ENCODE data around the gene KLRC4. TPM values are rescaled to one million over a fixed set of nuclear protein-coding genes. Genes with fewer than 3 reads are reported as not detected.

KLRC4 gene, protein sequence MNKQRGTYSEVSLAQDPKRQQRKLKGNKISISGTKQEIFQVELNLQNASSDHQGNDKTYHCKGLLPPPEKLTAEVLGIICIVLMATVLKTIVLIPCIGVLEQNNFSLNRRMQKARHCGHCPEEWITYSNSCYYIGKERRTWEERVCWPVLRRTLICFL
- not detected for total RNA-seq

DNA sequence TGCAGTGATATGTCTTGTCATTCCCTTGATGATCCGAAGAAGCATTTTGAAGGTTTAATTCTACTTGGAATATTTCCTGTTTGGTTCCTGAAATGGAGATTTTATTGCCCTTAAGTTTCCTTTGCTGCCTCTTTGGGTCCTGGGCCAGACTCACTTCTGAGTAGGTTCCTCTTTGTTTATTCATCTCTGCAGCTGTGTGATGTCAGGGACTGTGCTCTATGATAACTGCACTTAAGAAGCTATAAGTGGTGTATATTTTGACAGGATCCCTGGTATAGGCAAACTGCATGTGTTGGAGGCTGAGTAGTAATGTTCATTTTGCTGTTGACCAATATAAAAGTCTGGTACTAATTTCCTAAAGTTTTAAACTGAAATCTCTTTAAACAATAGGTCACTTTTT, at the start of gene KLRC4:
KLRC4 (minus strand) TSS at position 366 of the 400 bp plus-strand sequence; CDS start at position 184, 182 bp downstream.
- no peak within 1 kb of the TSS for H3K4me3 ChIP-seq
- H3K9me3 ChIP-seq, result peaks cover 0 to 5% (median 0%) of the 10 kb centered on the region in 4 donors
- no peaks in the 10 kb centered on the region for H3K36me3 ChIP-seq
- no peaks in the 10 kb centered on the region for H3K27me3 ChIP-seq
- no peak for TF ChIP-seq POLR2A (IDR thresholded peaks at IDR 0.05)
- no peak for TF ChIP-seq EP300 (IDR thresholded peaks at IDR 0.05)
- TF ChIP-seq, protein P1, sequence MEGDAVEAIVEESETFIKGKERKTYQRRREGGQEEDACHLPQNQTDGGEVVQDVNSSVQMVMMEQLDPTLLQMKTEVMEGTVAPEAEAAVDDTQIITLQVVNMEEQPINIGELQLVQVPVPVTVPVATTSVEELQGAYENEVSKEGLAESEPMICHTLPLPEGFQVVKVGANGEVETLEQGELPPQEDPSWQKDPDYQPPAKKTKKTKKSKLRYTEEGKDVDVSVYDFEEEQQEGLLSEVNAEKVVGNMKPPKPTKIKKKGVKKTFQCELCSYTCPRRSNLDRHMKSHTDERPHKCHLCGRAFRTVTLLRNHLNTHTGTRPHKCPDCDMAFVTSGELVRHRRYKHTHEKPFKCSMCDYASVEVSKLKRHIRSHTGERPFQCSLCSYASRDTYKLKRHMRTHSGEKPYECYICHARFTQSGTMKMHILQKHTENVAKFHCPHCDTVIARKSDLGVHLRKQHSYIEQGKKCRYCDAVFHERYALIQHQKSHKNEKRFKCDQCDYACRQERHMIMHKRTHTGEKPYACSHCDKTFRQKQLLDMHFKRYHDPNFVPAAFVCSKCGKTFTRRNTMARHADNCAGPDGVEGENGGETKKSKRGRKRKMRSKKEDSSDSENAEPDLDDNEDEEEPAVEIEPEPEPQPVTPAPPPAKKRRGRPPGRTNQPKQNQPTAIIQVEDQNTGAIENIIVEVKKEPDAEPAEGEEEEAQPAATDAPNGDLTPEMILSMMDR (IDR thresholded peaks at IDR 0.05), result no peak
- DNase-seq (ENCODE audit: low spot score in 2 of 2), result no peak
- H3K4me1 ChIP-seq, result no peaks in the 10 kb centered on the region
- H3K27ac ChIP-seq, result no peak within 1 kb of the TSS
- 0% methylated on average over 1 of the region's 1 CpG for WGBS, 2 donors

DNA sequence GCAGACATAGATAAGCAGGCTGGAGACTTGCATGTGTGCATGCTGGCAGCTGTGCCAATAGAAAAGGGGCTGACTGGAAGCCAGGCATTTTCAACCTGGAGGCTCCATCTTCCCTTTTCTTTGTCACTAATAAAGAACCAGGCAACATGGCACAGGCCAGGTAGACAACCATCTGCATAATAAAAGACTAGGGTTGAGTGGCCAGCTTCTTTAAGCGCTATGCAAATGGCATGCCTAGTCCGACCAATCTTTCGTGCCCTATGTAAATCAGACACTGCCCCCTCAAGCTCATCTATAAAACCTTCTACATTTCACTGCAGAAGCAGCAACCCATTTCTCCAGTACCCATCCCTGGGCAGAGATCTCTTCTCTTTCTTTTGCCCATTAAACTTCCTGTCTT, 48.2 kb upstream of the KLRC4 start:
- Histone ChIP-seq H3K36me3 (no peaks in the 10 kb centered on the region), H3K4me1 (no peaks in the 10 kb centered on the region), H3K27me3 (no peaks in the 10 kb centered on the region), H3K27ac (no peak overlapping the region), H3K9me3 (peaks cover 0 to 38% (median 8%) of the 10 kb centered on the region in 4 donors), H3K4me3 (no peak overlapping the region)
- TF ChIP-seq, protein P1 (IDR thresholded peaks at IDR 0.05), result no peak
- no peak for TF ChIP-seq EP300 (IDR thresholded peaks at IDR 0.05)
- no peak for TF ChIP-seq POLR2A (IDR thresholded peaks at IDR 0.05)
- 88 to 94% methylated on average over 3 of the region's 3 CpGs for whole genome bisulfite sequencing, 2 donors
- no peak for DNase-seq (ENCODE audit: low spot score in 2 of 2)

- TF ChIP-seq POLR2A (IDR thresholded peaks at IDR 0.05) (no peak), EP300 (IDR thresholded peaks at IDR 0.05) (no peak)
- TF ChIP-seq, protein P1 (IDR thresholded peaks at IDR 0.05), result no peak
- WGBS, 2 donors, result 65 to 72% methylated on average over 2 of the region's 2 CpGs
- no peaks in the 10 kb centered on the region for H3K4me1 ChIP-seq
- H3K27me3 ChIP-seq, result no peaks in the 10 kb centered on the region
- H3K27ac ChIP-seq, result no peak overlapping the region
- H3K36me3 ChIP-seq, result no peaks in the 10 kb centered on the region
- H3K4me3 ChIP-seq, result no peak overlapping the region
- DNase-seq (ENCODE audit: low spot score in 2 of 2), result no peak
- H3K9me3 ChIP-seq, result peaks cover 0 to 38% (median 8%) of the 10 kb centered on the region in 4 donors
Observed at GRCh38 chr12:10456856-10457255, 47.3 kb upstream of the KLRC4 start.

DNA sequence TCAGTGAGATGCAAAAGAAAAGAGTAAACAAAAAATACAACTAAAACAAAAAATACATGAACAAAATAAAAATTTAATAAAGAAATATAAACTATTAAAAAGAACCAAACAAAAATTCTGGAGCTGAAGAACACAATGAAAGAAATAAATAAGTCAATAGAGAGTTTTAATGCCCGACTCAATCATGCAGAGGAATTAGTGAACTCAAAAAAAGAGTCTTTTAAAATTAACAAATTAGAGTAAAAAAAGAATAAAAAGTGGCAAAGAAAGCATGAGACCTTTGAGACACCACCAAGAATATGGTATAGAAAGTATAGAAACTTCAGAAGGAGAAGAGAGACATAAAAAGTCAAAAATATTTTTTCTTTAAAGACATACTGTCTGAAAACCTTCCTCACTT, 46.2 kb upstream of the KLRC4 start:
- Histone ChIP-seq H3K4me3 (no peak overlapping the region), H3K9me3 (peaks cover 0 to 38% (median 8%) of the 10 kb centered on the region in 4 donors), H3K36me3 (no peaks in the 10 kb centered on the region), H3K27me3 (no peaks in the 10 kb centered on the region), H3K4me1 (no peaks in the 10 kb centered on the region), H3K27ac (no peak overlapping the region)
- WGBS, 2 donors, result 83 to 91% methylated on average over 1 of the region's 1 CpG
- DNase-seq (ENCODE audit: low spot score in 2 of 2), result no peak
- TF ChIP-seq EP300 (IDR thresholded peaks at IDR 0.05) (no peak), POLR2A (IDR thresholded peaks at IDR 0.05) (no peak)
- TF ChIP-seq, protein P1 (IDR thresholded peaks at IDR 0.05), result no peak

GRCh38 chr12:10454531-10454930, 45.0 kb upstream of the KLRC4 start:
- no peaks in the 10 kb centered on the region for H3K36me3 ChIP-seq
- no peaks in the 10 kb centered on the region for H3K4me1 ChIP-seq
- H3K27ac ChIP-seq, result no peak overlapping the region
- no peak overlapping the region for H3K4me3 ChIP-seq
- H3K9me3 ChIP-seq, result peaks cover 0 to 38% (median 8%) of the 10 kb centered on the region in 4 donors
- WGBS, 2 donors, result 67 to 88% methylated on average over 1 of the region's 1 CpG
- no peak for TF ChIP-seq EP300 (IDR thresholded peaks at IDR 0.05)
- TF ChIP-seq POLR2A (IDR thresholded peaks at IDR 0.05), result no peak
- TF ChIP-seq, protein P1 (IDR thresholded peaks at IDR 0.05), result no peak
- no peaks in the 10 kb centered on the region for H3K27me3 ChIP-seq
- no peak for DNase-seq (ENCODE audit: low spot score in 2 of 2)
